ENCODE measurements around the gene ARX. TPM values are rescaled to one million over a fixed set of nuclear protein-coding genes. Genes with fewer than 3 reads are reported as not detected.

Gene ARX
- polyA plus RNA-seq, 3 donors = not detected

GRCh38 chrX:24981030-24981429 is 34.7 kb downstream of the ARX start:
- TF ChIP-seq CTCF (IDR thresholded peaks at IDR 0.05) = no peak
- H4K20me1 ChIP-seq (ENCODE audit: insufficient read depth, low read length) = no peaks in the 10 kb centered on the region
- no peak overlapping the region for H3K4me3 Mint-ChIP-seq
- H3K27ac Mint-ChIP-seq = peak overlapping the region in 1 of 7 donors; percentile 26
- H3K9me3 Mint-ChIP-seq = peaks cover 0 to 4% (median 0%) of the 10 kb centered on the region in 7 donors
- H3K4me3 ChIP-seq (replicated peaks in 1 of 3; ENCODE audit: low read depth in 2 of 3, low read length in 3 of 3) = no peak overlapping the region
- peaks cover 0 to 9% of the 10 kb centered on the region in 2 donors for H3K36me3 Mint-ChIP-seq
- H3K27me3 ChIP-seq (ENCODE audit: control insufficient read depth in 2 of 2, insufficient read depth in 2 of 2, low read length in 2 of 2) = no peaks in the 10 kb centered on the region
- no peak overlapping the region for H3K27ac ChIP-seq (ENCODE audit: low read depth in 1 of 2, low read length in 2 of 2)
- no peaks in the 10 kb centered on the region for H3K27me3 Mint-ChIP-seq (ENCODE audit: low read depth in 3 of 3)
- WGBS (ENCODE audit: insufficient coverage) = no CpG with 5 or more reads among the region's 3 CpGs
- H3K4me1 ChIP-seq (ENCODE audit: control insufficient read depth in 1 of 2, insufficient read depth in 2 of 2, low read length in 2 of 2) = no peaks in the 10 kb centered on the region
- no peak overlapping the region for H3K9ac ChIP-seq (ENCODE audit: insufficient read depth, low read length, poor library complexity, severe bottlenecking)
- no peak overlapping the region for H2AFZ ChIP-seq (ENCODE audit: insufficient read depth, low read depth, low read length, poor library complexity, severe bottlenecking)
- intact Hi-C loops (cut with micrococcal nuclease) = no loop called here
- no peak overlapping the region for H3K4me2 ChIP-seq (replicated peaks; ENCODE audit: extremely low read depth, low read length, poor library complexity, severe bottlenecking)
- no peaks in the 10 kb centered on the region for H3K79me2 ChIP-seq (ENCODE audit: insufficient read depth, low read length)
- H3K36me3 ChIP-seq (replicated peaks in 1 of 2; ENCODE audit: control insufficient read depth in 1 of 2, insufficient read depth in 2 of 2, low read length in 2 of 2) = no peaks in the 10 kb centered on the region
- DNase-seq = no peak
- no peaks in the 10 kb centered on the region for H3K4me1 Mint-ChIP-seq
- H3K9me3 ChIP-seq (replicated peaks in 1 of 2; ENCODE audit: control insufficient read depth in 1 of 2, insufficient read depth in 1 of 2, low read length in 2 of 2) = no peaks in the 10 kb centered on the region

DNA sequence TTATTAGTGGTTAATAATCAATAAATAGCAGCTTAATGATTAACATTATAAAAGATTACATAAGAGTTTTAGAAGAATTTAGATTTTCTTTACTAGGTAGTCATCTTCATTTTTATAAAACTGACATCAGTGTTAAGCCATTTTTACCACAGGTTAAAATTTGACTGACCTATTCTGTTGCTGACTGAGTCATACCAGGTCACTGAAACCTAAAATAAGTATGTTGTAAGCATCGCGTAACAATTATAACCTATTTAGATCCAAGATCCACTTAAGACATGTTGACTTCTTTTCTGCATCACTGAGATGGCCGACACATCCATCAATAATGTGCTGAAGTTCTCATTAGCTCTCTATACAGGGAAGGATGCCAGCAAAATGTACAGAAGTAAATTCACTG is 36.7 kb downstream of the ARX start:
- peaks cover 0 to 1% (median 0%) of the 10 kb centered on the region in 7 donors for H3K9me3 Mint-ChIP-seq
- Histone ChIP-seq H3K9ac (ENCODE audit: insufficient read depth, low read length, poor library complexity, severe bottlenecking) (no peak overlapping the region), H2AFZ (ENCODE audit: insufficient read depth, low read depth, low read length, poor library complexity, severe bottlenecking) (no peak overlapping the region), H3K36me3 (replicated peaks in 1 of 2; ENCODE audit: control insufficient read depth in 1 of 2, insufficient read depth in 2 of 2, low read length in 2 of 2) (no peaks in the 10 kb centered on the region), H3K27ac (ENCODE audit: low read depth in 1 of 2, low read length in 2 of 2) (no peak overlapping the region), H3K4me2 (replicated peaks; ENCODE audit: extremely low read depth, low read length, poor library complexity, severe bottlenecking) (no peak overlapping the region), H3K4me3 (replicated peaks in 1 of 3; ENCODE audit: low read depth in 2 of 3, low read length in 3 of 3) (no peak overlapping the region), H3K4me1 (ENCODE audit: control insufficient read depth in 1 of 2, insufficient read depth in 2 of 2, low read length in 2 of 2) (no peaks in the 10 kb centered on the region), H3K27me3 (ENCODE audit: control insufficient read depth in 2 of 2, insufficient read depth in 2 of 2, low read length in 2 of 2) (no peaks in the 10 kb centered on the region), H4K20me1 (ENCODE audit: insufficient read depth, low read length) (no peaks in the 10 kb centered on the region), H3K9me3 (replicated peaks in 1 of 2; ENCODE audit: control insufficient read depth in 1 of 2, insufficient read depth in 1 of 2, low read length in 2 of 2) (no peaks in the 10 kb centered on the region), H3K79me2 (ENCODE audit: insufficient read depth, low read length) (no peaks in the 10 kb centered on the region)
- intact Hi-C loops (cut with micrococcal nuclease) = no loop called here
- DNase-seq = no peak
- no peak for TF ChIP-seq CTCF (IDR thresholded peaks at IDR 0.05)
- H3K4me1 Mint-ChIP-seq = no peaks in the 10 kb centered on the region
- no peak overlapping the region for H3K4me3 Mint-ChIP-seq
- H3K36me3 Mint-ChIP-seq = peaks cover 0 to 9% of the 10 kb centered on the region in 2 donors
- no peak overlapping the region for H3K27ac Mint-ChIP-seq
- no peaks in the 10 kb centered on the region for H3K27me3 Mint-ChIP-seq (ENCODE audit: low read depth in 3 of 3)
- WGBS (ENCODE audit: insufficient coverage) = no CpG with 5 or more reads among the region's 3 CpGs

All from CD14-positive monocyte (primary cell).